Measurements from ENCODE around the gene CCDC15.
A peak's percentile ranks its signal among the peaks of the same experiment; 100 is the strongest.

Gene CCDC15

GRCh38 chr11:125062931-125063428 is 109.0 kb downstream of the CCDC15 start, which contains the start of gene SLC37A2:
TSS of gene SLC37A2 (plus strand) at chr11:125063305. CDS start at chr11:125063368, 63 bp downstream.
- intact Hi-C loops (cut with DNase I), result no loop called here

GRCh38 chr11:125063429-125064043 is 109.5 kb downstream of the CCDC15 start:
- intact Hi-C loops (cut with DNase I), result no loop called here
- peak in 4 of 10 donors; percentile 11 to 71 (median 39) for DNase-seq

More at GRCh38 chr11:125062931-125063428, 109.0 kb downstream of the CCDC15 start, which contains the start of gene SLC37A2:
- peak in 9 of 10 donors; percentile 35 to 92 (median 51) for DNase-seq

GRCh38 chr11:125064070-125064469 is 110.1 kb downstream of the CCDC15 start:
- no peak for DNase-seq
- intact Hi-C loops (cut with DNase I), result no loop called here

DNA sequence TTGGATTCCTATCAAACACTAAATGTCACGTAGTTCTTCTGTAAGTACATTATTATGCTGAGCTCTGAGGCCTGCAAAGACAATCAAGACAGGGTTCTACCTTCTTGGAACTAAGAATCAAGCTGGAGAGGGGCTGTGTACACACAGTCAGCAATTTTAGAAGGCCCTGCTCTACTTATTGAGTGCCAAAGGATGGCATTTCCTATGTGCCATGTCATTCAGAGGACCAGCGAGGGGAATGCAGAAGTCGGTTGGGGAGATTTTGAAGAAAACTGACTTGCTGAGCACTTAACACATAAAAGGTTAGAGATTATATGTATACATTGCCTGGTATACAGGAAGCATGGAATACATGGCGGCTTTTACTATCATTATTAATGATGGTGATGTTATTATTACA is 114.4 kb downstream of the CCDC15 start:
- DNase-seq, result no peak
- intact Hi-C loops (cut with DNase I), result no loop called here

DNA sequence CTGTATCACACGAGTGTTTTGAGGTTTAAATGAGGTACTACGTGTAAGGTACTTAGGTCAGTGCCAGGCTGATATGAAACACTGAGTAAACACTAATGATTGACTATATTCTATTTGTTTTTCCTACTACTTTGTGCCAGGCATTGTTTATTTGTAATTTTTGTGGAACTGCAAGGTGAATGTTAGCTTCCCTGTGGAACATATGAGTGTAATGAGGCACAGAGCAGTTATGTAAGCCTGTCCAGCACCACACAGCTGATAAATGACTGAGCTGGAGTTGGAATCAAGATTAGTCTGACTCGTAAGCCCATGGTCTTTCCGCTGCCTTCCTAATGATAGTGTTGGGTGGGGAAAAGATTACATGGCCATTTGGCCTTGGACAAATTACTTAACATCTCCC is 115.0 kb downstream of the CCDC15 start:
- intact Hi-C loops (cut with DNase I), result no loop called here
- DNase-seq, result no peak

GRCh38 chr11:125069796-125070195 is 115.8 kb downstream of the CCDC15 start:
- intact Hi-C loops (cut with DNase I), result no loop called here
- DNase-seq, result peak in 3 of 10 donors; percentile 3 to 58 (median 52)

DNA sequence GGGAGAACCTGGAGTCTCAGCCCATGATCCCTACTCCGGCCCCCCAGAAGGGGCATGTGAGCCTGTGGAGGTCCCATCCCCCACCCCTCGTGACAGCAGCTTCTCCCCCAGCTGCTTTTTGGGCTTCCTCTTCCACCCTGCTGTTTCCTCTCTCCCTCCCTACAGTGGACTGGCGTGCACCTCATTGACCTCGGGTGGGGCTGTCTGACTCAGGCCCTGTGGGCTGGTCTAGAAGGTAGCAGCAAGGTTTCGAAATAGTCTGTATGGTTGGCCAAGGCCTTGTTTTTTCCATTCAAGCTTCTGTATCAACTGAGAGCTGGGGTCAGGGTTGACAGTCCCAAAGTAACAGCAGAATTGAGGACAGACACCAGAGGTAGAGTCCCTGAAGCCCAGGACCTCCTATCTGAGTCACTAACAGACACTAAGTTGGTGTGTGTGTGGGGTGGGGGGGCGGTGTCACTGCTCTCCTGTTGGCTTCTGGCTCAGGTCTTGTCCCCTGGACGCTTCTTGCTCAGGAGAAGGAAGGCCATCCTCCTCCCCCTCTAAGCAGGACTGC is 116.8 kb downstream of the CCDC15 start:
- DNase-seq, result peak in 6 of 10 donors; percentile 13 to 79 (median 40)
- intact Hi-C loops (cut with DNase I), result no loop called here

GRCh38 chr11:125071435-125071834 is 117.4 kb downstream of the CCDC15 start:
- no peak for DNase-seq
- intact Hi-C loops (cut with DNase I), result no loop called here

GRCh38 chr11:125071846-125072217 is 117.8 kb downstream of the CCDC15 start:
- peak in 1 of 10 donors; percentile 47 for DNase-seq
- intact Hi-C loops (cut with DNase I), result no loop called here

- intact Hi-C loops (cut with DNase I), result no loop called here
- peak in 3 of 10 donors; percentile 19 to 80 (median 46) for DNase-seq
Measured at GRCh38 chr11:125072218-125072960, 118.4 kb downstream of the CCDC15 start.

GRCh38 chr11:125072961-125073590 is 119.1 kb downstream of the CCDC15 start:
- DNase-seq, result peak in 2 of 10 donors; percentile 61 to 69
- intact Hi-C loops (cut with DNase I), result no loop called here

DNA sequence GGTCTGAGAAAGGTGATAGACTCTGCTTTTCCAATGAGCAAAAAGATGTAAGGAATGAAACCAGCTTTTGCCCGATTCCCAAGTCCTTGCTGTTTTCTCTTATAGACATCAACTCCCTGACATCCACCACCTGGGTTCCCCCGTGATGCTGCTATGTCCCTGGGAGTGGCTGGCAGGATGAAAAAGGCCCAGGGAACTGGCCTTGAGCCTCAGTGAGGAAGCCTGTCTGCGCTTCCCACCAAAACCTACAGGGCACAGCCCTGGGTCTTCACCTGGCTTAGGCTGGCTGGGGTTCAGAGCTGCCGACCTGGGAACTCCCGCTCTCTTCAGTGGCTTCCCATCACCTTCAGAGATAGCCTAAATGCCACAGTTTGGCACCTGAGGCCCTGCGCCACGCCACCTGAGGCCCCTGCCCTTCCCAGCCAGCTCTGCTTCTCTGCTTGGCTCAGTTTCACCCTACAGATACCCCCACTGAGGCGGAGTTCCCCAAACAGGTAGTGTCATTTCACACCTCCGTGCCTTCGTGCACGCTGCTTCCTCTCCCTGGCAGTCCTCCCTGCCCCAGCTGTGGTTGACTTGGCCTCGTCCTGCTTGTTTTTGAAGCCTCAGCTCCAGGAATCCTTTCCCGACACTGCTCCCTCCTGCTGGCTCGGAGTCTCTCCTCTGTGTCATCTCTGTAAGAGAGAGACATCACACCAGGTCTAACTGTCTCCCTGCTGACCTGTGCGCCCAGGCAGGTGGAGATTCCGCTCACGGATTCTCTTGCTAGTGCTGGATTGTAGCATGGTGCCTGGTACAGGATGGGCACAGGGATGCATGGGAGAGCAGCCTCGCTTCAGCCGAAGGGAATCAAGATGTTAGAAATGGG is 119.8 kb downstream of the CCDC15 start:
- DNase-seq, result peak in 2 of 10 donors; percentile 52 to 60
- intact Hi-C loops (cut with DNase I), result no loop called here

GRCh38 chr11:125074511-125075241 is 120.7 kb downstream of the CCDC15 start:
- DNase-seq, result peak in 1 of 10 donors; percentile 43
- intact Hi-C loops (cut with DNase I), result no loop called here

- DNase-seq, result peak in 1 of 10 donors; percentile 49
- intact Hi-C loops (cut with DNase I), result no loop called here
Measured at GRCh38 chr11:125075242-125075625, 121.2 kb downstream of the CCDC15 start.

DNA sequence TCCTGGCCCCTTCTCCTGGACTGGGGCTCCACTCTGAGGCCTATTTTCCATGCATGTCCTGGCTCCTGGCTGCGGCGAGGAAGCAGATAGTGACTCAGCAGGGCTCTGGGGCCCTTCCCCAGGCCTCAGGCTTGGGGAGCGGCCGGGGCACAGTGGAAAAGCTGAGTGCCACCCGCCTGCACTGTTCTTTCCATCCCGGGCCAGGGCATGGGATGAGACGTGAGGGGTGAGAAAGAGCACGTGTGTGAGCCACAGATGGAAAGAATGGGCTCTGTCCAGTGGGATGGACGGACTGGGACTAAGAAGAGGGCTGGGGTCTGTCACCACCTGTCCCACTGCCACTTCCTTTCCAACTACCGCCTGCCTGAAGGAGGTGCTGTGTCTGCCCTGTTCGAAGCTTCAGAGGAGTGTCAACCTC is 121.9 kb downstream of the CCDC15 start:
- intact Hi-C loops (cut with DNase I), result no loop called here
- DNase-seq, result peak in 2 of 10 donors; percentile 34 to 56

- intact Hi-C loops (cut with DNase I), result no loop called here
- DNase-seq, result peak in 2 of 10 donors; percentile 63 to 73
Measured at GRCh38 chr11:125076378-125076945, 122.5 kb downstream of the CCDC15 start.

DNA sequence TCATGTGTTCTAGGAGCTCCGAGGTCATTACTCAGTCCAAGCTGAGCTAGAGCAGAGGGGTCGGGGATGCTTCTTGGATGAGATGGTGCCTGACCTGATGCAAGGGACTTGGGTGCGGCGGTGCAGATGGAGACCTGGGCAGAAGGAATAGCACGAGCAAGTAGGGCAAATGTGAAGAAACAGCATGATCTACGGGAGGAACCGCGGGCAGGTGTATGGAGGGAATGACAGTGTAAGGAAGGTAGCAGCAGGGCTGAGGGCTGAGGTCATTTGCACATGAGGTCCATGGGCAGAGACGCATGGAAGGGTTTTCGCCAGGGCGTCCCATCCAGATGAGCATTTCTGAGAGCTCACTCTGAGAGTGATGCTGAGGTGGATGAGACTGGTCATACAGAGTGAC is 124.0 kb downstream of the CCDC15 start:
- intact Hi-C loops (cut with DNase I), result no loop called here
- DNase-seq, result peak in 1 of 10 donors; percentile 71

GRCh38 chr11:125078516-125079140 is 124.6 kb downstream of the CCDC15 start:
- DNase-seq, result peak in 1 of 10 donors; percentile 31
- intact Hi-C loops (cut with DNase I), result no loop called here
